Measurements from ENCODE around the gene ZSWIM4. TPM values are rescaled to one million over a fixed set of nuclear protein-coding genes. Genes with fewer than 3 reads are reported as not detected.
"Not testable (repeated sequence)": the region's sequence is repeated elsewhere in the genome, so short reads cannot be mapped to it uniquely, and the experiment has no call there.

ZSWIM4 gene
- 10.6 TPM for total RNA-seq

DNA sequence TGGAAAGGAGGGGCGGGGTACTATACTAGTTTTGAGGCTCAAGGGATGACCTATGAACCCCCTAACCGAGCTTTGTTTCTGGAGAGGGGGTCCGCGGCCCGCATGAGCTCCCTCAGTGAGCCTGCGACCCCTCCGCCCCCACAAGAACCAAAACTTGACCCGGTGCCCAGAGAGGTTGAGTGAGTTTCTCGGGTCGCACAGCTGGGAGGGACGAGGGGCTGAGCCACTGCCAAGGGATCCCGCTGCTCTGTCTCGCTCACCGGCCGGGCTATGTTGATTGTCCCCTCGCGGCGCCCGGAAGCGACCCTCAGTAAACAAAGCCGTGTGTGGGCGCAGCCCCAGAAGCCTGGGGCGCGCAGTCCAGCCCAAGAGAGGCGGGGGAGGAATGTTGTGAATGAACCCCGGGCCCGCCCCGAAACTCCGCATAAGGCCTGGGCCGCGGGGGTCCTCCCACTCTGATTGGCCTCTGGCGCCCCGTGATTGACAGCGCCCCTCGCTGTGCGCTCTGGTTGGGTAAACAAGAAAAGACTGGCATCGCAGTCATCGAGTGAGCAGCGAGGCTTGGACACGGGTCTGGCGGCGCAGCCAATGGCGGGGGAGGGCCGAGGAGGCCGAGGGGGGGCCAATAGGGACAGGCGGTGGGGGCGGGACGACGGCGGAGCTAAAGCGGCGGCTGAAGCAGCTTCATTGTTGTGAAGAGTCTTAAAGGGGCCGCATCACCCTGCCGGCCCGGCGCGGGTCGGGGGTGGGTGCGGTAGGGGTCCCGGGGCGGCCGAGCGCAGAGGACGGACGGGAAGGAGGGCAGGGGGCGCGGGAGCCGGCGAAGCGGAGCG lies at the start of gene ZSWIM4:
Gene ZSWIM4, plus strand, starts transcription at position 687 of the 833 bp plus-strand sequence. CDS start 206 bp downstream, outside the sequence.
- DNase-seq = peak; percentile 100

DNA sequence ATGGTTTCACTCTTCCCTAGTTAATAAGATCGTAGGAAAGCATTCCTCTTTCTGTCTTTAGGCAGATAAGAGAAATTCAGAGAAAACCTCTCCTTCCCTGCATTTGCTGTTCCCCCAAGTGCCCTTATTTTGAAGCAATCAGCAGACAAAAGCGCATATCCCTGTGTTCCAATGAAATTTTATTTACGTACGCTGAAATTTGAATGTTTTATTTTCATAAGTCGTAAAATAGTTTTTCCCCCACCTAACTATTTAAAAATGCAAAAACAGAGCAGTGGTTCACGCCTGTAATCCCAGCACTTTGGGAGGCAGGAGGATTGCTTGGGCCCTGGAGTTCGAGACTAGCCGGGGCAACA lies 48.2 kb upstream of the ZSWIM4 start:
- DNase-seq = no peak

DNA sequence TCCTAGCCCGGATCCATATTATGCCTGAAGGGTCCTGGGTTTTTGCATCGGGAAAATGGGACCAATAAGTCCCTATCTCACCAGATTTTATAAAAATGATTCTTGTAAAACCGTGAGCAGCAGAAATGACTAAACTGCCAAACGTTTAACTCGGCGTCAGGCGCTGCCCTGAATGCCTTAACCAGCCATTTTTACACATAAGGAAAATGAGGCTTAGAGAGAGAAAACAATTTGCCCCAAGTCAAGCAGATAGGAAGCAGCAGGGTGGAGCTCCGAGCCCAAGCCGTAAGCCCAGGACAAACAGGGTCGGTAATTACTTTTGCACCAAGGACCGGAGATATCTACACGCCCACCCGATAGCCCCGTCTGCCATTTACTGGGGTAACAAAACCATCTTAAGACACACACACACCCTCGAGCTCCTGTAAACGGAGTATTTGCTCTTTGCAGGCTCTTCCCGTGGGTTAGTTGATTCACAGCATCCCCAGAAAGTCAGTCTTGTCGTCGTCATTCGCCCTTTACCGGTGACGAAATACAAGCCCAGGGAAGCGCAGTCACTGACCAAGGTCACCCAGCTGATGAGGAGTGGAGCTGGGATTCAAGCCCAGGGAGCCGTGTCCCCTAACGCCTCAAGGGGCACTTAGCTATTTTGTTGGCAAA lies 46.9 kb upstream of the ZSWIM4 start:
- DNase-seq = no peak

DNA sequence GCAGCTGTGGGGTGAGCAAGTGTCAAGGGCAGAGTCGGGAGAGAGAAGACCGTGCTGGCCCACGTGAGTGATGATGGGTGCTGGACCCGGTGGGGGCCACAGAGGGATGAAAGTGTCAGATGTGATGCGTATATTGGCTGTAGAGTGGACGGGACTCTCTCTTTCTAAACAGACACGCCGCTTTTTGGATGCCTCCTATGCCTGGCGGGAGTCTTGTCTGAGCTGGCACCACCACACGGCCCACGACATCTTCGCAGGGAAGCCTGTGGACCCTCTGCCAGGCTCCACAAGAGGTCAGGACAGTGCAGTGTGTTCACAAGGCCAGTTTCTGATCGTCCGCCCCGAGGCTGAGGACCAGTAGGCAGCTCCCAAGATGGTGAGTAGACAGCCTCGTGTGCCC lies 43.8 kb upstream of the ZSWIM4 start:
- DNase-seq = no peak

DNA sequence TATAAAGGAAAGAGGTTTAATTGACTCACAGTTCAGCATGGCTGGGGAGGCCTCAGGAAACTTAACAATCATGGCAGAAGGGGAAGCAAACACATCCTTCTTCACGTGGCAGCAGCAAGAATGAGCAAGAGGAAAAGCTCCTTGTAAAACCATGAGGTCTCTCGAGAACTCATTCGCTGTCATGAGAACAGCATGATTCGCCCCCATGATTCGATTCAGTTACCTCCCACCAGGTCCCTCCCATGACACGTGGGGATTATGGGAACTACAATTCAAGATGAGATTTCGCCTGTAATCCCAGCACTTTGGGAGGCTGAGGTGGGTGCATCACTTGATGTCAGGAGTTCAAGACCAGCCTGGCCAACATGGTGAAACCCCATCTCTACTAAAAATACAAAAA lies 41.6 kb upstream of the ZSWIM4 start:
- DNase-seq = not testable (repeated sequence)

DNA sequence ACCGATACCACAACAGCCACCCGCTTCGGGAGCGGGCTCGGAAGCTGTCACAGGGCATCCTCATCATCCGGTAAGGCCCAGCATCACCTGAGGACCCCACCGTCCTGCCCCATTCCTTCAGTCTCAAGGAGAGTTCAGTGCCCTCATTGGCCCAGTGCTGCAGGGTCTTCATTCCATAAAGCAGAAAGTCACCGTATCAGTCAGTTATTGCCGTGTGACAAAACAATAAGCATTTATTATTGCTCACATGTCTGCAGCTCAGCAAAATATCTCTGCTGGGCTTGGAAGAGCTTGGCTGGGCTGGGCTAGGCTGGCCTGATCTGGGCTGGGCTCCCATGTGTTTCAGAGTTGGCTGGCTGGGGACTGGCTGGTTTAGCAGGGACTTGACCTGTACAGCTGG lies 39.0 kb upstream of the ZSWIM4 start:
- no peak for DNase-seq

DNA sequence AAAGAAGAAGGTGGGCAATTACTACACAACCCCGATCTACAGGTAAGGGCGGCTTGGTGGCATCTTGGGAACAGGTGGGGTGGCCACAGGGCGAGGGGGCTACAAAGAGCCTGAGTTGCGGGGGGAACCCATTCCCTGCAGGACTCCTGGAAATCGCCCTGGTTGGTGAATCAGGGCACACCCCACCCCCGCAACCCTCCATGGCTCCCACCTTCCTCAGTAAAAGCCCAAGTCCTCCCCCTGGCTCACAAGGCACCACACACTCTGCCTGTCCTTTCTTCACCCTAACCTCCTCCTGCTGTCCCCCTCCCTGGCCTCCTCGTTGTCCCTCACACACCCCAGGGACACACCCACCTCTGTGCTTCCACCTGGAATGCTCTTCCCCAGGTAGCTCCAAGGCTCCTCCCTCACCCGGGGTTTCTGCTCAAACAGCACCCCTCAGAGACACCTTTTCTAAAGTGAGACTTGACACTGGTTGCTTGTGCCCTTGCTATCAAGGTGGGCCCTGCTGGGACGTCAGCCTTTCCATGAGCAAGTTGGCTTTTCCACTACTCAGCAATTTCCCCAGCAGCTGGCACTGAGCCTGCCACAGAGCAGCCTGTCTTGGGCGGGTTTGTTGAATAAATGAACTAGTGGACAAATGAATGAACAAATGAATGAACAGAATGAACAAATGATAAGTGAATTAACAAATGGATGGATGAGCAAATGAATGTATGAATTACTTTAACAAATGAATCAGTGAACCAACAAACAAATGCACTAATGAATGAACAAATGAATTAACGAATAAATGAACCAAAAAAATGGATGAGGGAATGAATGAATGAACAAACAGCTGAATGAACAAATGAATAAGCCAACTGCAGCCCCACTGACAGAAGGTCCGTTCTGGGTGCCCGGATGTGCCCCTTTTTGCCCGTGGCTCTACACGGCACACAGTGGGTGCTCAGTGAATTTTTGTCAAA lies 37.2 kb upstream of the ZSWIM4 start:
- DNase-seq = no peak

DNA sequence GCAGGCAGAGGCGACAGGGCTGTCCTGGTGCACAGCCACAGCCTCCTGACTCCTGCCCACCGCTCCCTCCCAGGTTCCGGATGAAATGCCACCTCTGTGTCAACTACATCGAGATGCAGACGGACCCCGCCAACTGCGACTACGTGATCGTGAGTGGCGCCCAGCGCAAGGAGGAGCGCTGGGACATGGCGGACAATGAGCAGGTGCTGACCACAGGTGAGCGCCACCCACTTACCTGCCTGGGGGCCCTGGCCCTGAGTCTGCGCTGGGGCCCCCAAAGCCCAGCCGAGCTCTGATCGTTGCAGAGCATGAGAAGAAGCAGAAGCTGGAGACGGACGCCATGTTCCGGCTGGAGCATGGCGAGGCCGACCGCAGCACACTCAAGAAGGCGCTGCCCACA lies 36.4 kb upstream of the ZSWIM4 start:
- DNase-seq = no peak

DNA sequence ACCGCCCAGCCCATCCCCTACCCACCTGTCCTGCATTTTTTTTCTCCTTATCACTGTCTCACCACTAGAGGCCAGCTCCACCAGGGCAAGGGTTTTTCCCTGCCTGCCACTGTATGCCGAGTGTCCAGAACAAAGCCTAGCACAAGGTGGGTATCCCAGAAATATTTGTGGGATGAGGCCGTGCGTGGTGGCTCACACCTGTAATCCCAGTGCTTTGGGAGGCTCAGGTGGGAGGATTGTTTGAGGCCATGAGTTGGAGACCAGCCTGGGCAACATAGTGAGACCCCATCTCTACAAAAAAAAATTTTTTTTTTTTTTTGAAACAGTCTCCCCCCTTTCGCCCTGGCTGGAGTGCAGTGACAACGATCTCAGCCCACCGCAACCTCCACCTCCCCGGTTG lies 33.8 kb upstream of the ZSWIM4 start:
- no peak for DNase-seq

DNA sequence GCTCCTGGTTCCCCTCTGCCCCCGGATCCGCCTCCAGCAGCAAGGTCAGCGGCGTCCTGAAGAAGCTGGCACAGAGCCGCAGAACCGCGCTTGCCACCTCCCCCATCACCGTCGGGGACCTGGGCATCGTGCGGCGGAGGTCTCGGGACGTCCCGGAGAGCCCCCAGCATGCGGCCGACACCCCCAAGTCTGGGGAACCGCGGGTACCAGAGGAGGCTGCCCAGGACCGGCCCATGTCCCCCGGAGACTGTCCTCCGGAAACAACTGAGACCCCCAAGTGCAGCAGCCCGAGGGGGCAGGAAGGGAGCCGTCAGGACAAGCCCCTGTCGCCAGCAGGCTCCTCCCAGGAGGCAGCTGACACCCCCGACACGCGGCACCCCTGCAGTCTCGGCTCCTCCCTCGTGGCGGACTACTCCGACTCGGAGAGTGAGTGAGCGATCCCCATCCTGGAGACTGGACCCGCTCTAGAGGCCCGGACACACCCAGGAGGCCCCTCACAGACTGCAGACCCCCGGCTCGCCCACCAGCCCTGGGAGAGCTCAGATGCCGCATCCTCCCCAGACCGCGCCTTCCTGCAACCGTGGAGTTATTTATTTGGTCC lies 32.5 kb upstream of the ZSWIM4 start:
- DNase-seq = no peak

DNA sequence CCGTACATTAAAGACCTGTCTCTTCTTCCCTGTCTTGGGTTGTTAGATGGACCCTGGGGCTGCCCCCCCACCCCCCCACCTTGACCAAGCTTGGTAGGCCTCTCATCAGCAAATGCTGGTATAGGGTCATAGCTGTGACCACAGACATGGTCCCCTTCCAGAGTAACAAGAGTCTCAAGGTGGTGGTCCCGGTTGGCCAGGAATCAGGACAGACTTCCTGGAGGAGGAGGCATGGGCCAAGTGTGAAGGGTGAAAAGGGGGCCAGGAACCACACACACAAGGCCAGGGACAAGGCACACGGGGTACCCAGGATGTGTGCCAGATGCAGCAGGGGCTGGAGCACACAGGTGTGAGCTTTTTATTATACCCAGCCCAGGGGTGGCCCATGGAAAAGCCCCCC lies 32.0 kb upstream of the ZSWIM4 start:
- DNase-seq = no peak

DNA sequence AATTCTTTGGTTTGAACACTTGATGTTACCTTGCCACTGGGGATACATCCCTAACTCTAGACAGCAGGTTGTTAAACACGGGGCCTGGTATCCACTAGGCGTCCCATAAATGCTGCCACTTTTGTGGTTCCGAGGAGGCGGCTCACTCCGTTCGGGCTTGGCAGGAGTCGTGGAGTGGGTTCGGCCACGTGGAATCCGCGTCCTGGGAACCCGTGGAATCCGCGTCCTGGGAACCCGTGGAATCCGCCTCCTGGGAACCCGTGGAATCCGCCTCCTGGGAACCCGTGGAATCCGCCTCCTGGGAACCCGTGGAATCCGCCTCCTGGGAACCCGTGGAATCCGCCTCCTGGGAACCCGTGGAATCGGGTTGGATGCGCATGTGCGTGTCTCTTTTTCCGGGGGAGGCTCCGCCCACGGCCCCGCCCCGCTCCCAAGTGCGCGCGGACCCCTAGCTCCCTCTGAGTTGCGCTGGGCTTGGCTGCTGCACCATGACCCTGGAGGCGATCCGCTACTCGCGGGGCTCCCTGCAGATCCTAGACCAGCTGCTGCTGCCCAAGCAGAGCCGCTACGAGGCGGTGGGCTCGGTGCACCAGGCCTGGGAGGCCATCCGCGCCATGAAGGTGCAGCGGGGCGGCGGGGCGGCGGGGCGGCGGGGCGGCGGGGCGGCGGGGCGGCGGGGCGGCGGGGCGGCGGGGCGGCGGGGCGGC lies 31.0 kb upstream of the ZSWIM4 start, which contains the start of gene MRI1:
Gene MRI1, plus strand, starts transcription at position 422 of the 707 bp plus-strand sequence. Its CDS starts 67 bp downstream, at position 489.
- peak; percentile 89 for DNase-seq

DNA sequence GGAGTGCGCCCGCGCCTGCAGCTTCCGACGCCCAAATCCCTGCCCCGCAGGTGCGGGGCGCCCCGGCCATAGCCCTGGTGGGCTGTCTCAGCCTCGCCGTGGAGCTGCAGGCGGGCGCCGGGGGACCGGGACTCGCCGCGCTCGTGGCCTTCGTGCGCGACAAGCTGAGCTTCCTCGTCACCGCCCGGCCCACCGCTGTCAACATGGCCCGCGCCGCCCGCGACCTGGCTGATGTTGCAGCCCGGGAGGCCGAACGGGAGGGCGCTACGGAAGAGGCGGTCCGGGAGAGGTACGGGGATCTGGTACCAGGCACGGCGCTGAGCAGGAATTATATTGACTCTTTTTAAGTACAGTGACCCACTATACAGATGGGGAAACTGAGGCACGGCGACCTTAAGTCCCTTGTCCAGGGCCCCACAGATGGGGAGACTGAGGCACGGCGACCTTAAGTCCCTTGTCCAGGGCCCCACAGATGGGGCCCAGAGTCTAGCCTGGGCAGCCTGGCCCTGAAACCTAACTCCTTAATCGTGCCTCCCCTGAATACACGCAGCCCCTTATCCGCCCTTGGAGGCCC lies 30.3 kb upstream of the ZSWIM4 start:
- peak; percentile 23 for DNase-seq

DNA sequence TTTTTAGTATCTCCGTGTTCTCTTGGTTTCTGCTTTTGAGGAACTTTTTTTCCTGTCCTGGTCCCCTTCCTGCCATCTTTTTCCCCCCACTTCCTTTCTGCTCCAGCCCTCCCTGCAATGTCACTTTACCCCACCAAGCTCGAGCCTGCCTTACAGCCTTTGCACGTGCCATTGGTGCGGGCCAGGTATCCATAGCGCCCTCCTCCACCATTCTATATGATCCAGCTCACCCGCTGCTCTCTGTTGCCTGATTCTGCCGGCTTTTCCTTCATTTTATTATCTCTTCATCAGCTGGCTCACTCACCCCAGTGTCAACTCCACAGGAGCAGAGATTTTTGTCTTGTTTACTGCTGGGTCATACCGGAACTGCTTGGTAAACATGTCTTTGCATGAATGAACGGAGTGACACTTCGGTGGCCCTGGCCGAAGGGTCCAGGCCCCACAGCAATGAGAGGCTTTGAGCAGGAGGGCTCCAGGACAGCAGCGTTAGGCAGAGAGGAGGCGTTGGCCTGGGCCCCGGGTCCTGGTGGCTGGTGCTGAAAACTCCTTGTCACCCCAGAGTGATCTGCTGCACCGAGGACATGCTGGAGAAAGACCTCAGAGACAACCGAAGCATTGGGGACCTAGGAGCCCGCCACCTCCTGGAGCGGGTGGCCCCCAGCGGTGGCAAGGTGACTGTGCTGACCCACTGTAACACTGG lies 29.7 kb upstream of the ZSWIM4 start:
- no peak for DNase-seq

DNA sequence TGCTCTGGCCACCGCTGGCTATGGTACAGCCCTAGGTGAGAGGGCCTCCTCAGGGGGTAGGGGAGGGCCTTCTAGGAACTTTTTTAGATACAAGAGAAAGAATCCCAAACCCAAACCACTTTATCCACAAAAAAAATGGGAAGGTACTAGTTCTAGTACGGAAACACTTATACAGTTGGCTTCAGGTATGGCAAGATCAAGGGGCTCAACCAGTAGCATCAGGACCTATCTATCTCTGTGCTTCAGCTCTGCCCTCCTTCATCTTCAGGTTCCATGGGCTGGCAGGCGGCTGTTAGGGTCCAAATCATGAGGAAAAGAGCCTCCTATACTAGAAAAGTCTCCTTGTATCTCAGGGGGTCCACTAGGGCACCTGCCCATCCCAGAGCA lies 29.2 kb upstream of the ZSWIM4 start:
- no peak for DNase-seq

DNA sequence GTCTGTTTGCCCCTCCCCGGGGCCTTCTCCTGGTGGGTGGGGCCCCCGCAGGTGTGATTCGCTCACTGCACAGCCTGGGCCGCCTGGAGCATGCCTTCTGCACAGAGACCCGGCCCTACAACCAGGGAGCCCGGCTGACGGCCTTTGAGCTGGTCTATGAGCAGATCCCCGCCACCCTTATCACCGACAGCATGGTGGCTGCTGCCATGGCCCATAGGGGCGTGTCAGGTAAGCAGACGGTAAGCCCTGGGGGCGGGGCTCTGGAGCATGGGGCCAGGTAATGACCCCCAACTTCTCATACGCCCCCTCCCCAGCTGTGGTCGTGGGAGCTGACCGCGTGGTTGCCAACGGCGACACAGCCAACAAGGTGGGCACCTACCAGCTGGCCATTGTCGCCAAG lies 26.7 kb upstream of the ZSWIM4 start:
- DNase-seq = no peak

DNA sequence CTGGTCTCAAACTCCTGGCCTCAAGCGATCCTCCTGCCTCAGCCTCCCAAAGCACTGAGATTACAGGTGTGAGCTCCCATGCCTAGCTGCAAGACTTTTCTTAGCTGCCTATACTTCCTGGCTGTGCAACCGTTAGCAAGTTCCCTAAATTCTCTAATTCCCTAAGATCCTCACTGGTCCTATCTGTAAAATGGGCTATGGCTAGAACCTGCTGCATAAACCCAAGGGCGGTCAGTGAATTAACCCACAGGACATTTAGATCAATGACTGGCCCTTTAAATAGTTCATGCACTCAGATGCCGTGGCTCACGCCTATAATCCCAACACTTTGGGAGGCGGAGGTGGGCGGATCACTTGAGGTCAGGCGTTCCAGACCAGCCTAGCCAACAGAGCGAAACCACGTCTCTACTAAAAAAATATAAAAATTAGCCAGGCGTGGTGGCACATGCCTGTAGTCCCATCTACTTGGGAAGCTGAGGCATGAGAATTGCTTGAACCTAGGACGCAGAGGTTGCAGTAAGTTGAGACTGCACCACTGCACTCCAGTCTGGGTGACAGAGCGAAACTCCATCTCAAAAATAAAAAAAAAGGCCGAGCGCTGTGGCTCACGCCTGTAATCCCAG lies 25.1 kb upstream of the ZSWIM4 start:
- no peak for DNase-seq

DNA sequence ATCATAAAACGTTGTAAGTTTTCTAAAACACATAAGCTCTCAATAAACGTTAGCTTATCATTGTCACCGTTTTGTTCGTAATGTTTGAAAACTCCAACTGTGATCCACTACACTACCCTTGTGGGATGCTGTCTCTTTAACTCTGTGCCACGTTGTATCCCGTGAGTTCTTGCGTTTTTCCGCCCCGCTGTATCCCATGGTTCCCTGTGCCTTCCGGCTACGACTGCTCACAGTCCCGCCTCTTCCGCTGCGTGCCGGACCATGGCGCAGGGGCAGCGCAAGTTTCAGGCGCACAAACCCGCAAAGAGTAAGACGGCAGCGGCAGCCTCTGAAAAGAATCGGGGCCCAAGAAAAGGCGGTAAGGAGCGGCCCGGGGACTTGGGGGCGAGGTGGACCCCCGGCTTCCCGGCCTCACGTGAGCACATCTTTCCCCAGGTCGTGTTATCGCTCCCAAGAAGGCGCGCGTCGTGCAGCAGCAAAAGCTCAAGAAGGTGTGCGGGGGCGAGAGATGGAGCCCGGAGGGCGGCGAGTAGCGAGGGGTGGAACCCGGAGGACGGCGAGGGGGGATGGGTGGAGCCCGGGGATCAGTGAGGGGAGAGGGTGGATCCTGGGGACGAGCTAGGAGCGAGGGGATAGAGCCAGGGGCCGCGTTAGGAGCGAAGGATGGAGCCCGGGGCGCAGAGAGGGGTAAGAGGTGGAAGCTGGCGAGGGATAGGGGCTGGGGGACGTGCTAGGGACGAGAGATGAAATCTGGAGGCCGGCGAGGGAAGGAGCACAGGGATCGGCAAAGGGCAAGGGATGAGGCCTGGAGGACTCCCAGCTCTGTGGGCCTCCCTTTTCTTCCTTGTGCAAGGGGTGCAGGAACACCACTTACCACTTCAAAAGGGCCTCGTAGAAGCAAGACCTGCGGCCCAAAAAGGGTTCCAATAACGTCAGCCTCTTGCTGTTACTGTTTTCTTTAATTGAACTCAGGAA lies 20.7 kb upstream of the ZSWIM4 start, which contains the start of gene C19orf53:
Gene C19orf53, plus strand, starts transcription at position 240 of the 975 bp plus-strand sequence. Its CDS starts 22 bp downstream, at position 262.
- DNase-seq = peak; percentile 97

DNA sequence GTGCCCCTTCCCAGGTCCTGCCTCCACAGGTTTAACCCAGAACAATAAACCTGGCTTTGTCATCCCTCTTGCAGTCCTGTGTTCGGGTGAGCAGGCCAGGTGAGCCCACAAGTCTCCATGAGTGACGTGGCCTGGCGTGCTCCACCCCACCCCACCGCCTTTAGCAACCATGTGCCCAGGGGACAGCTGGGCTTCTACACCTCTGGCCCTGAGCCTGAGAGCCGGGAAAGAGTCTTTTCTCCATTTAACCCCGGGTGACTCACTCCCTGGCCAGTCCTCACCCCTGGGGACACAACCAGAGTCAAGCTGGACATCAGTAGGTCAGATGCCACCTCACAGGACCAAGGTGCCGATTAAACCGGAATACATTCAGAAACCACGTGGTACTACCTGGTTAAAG lies 16.8 kb upstream of the ZSWIM4 start:
- no peak for DNase-seq

Data from tongue (tissue), 2 donors.